A549 (cell line): Measurements from ENCODE around the gene SPRTN.

Source experiments
- EP300 ChIP-seq, 2 experiments: fragments of >200 bp; sonication (Bioruptor Twin); formaldehyde crosslinking; IDR thresholded peaks; 2 replicates in 1 of 2; 3 replicates in 1 of 2; pipeline ENCODE4 v1.6.1; 2016 to 2017
- FOXS1 ChIP-seq: fragments of 250-450 bp; sonication (Bioruptor Pico); IDR thresholded peaks from 2 replicates; pipeline ENCODE4 v1.5.0; 2020; ENCODE audit warnings: mild to moderate bottlenecking, moderate library complexity
- SMC3 ChIP-seq: fragments of >200 bp; sonication (Bioruptor Twin); formaldehyde crosslinking; IDR thresholded peaks from 3 replicates; pipeline ENCODE4 v1.6.1; 2018; ENCODE audit warnings: inconsistent platforms
- TF ChIP-seq, protein P1 (sequence below): fragments of >200 bp; sonication (Bioruptor Twin); formaldehyde crosslinking; IDR thresholded peaks from 3 replicates; pipeline ENCODE4 v1.5.1; 2016

DNA sequence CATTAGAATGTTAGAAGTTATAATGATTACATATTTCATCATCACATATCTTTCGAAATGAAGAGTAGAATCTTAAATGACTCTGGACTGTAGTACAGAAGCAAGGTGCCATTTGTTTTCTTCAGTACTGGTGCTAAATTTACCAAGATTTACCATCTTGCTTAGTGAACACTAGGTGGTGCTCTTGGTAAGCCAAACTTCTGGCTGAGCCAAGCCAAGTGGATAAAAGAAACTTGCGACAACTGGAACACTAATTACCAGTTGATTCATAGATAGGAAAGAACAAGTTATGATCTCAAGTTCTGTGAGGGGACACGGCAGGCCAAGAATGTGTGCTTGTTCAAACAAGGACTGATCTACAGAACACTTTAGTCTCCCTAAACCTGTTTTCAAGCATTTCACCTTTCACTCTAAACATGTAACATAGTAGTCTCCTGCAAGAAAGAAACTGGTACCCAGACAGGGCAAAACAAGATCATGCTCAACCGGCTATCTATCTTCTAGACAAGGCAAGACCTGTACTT lies 19.8 kb downstream of the SPRTN start:
- no peak for TF ChIP-seq EP300 (IDR thresholded peaks at IDR 0.05)
- TF ChIP-seq FOXS1 (CRISPR knock-in tag): no peak
- TF ChIP-seq, protein P1, sequence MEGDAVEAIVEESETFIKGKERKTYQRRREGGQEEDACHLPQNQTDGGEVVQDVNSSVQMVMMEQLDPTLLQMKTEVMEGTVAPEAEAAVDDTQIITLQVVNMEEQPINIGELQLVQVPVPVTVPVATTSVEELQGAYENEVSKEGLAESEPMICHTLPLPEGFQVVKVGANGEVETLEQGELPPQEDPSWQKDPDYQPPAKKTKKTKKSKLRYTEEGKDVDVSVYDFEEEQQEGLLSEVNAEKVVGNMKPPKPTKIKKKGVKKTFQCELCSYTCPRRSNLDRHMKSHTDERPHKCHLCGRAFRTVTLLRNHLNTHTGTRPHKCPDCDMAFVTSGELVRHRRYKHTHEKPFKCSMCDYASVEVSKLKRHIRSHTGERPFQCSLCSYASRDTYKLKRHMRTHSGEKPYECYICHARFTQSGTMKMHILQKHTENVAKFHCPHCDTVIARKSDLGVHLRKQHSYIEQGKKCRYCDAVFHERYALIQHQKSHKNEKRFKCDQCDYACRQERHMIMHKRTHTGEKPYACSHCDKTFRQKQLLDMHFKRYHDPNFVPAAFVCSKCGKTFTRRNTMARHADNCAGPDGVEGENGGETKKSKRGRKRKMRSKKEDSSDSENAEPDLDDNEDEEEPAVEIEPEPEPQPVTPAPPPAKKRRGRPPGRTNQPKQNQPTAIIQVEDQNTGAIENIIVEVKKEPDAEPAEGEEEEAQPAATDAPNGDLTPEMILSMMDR: peak; percentile 92
- peak; percentile 93 for TF ChIP-seq SMC3
